Prostate gland (tissue), 2 donors: ENCODE results near the gene SMPD2.

Source experiments
- POLR2A ChIP-seq: fragments of 450-650 bp; IDR thresholded peaks from one replicate; pipeline ENCODE4 v1.6.1; 2016; ENCODE audit warnings: antibody characterized with exemption, mild to moderate bottlenecking
- TF ChIP-seq, protein P1 (sequence below), 4 experiments: fragments of 200-600 bp in 2 of 4; fragments of 450-650 bp in 2 of 4; sonication (generic) in 2 of 4; IDR thresholded peaks; 1 replicate in 3 of 4; 2 replicates in 1 of 4; pipeline ENCODE4 v1.5.1; 2016 to 2019; ENCODE audit warnings: antibody characterized with exemption in 4 of 4, mild to moderate bottlenecking in 2 of 4, moderate library complexity in 2 of 4

DNA sequence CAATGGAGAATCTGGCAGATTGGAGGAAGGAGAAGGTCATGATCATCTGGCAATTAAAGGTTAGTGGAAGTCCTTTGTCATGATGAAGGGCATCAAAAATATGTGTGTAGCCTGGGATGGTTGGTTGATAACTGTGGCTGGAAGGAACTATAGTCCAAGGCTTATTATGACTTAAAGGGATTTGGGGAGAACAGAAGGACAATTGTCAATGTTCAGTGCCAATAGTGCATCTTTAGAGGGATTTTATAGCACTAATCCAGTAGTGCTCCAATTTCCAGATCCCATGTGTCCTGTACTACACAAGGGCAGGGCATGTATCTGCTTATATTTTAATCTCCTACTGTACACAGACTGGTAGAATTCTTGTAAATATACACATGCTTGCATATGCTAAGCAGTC, 47.5 kb downstream of the SMPD2 start:
- TF ChIP-seq, protein P1, sequence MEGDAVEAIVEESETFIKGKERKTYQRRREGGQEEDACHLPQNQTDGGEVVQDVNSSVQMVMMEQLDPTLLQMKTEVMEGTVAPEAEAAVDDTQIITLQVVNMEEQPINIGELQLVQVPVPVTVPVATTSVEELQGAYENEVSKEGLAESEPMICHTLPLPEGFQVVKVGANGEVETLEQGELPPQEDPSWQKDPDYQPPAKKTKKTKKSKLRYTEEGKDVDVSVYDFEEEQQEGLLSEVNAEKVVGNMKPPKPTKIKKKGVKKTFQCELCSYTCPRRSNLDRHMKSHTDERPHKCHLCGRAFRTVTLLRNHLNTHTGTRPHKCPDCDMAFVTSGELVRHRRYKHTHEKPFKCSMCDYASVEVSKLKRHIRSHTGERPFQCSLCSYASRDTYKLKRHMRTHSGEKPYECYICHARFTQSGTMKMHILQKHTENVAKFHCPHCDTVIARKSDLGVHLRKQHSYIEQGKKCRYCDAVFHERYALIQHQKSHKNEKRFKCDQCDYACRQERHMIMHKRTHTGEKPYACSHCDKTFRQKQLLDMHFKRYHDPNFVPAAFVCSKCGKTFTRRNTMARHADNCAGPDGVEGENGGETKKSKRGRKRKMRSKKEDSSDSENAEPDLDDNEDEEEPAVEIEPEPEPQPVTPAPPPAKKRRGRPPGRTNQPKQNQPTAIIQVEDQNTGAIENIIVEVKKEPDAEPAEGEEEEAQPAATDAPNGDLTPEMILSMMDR (IDR thresholded peaks at IDR 0.05) = no peak
- no peak for TF ChIP-seq POLR2A
